Amniotic stem cell (primary cell): ENCODE data around the gene ARSD.
"Not testable (repeated sequence)": the region's sequence is repeated elsewhere in the genome, so short reads cannot be mapped to it uniquely, and the experiment has no call there.

Experiments
- DNase-seq: peaks from one replicate; lab custom pipeline; 2025; lab: John Stamatoyannopoulos, UW

Gene ARSD

GRCh38 chrX:2890536-2891460, 38.3 kb downstream of the ARSD start:
- DNase-seq, result not testable (repeated sequence)

- not testable (repeated sequence) for DNase-seq
Measured at GRCh38 chrX:2889706-2890490, 39.2 kb downstream of the ARSD start.

GRCh38 chrX:2889045-2889605, 40.0 kb downstream of the ARSD start:
- DNase-seq, result no peak

- no peak for DNase-seq
Measured at GRCh38 chrX:2888309-2888708, 40.8 kb downstream of the ARSD start.

- no peak for DNase-seq
Measured at GRCh38 chrX:2883770-2884169, 45.4 kb downstream of the ARSD start.

GRCh38 chrX:2879670-2880069, 49.5 kb downstream of the ARSD start:
- DNase-seq, result no peak

GRCh38 chrX:2878563-2878962, 50.6 kb downstream of the ARSD start:
- DNase-seq, result no peak

- no peak for DNase-seq
Measured at GRCh38 chrX:2875798-2876399, 53.2 kb downstream of the ARSD start.

- DNase-seq, result no peak
Measured at GRCh38 chrX:2875136-2875481, 54.0 kb downstream of the ARSD start.

- DNase-seq, result no peak
Measured at GRCh38 chrX:2874222-2875135, 54.7 kb downstream of the ARSD start.

GRCh38 chrX:2872671-2873277, 56.4 kb downstream of the ARSD start:
- DNase-seq, result no peak

GRCh38 chrX:2871831-2872230, 57.3 kb downstream of the ARSD start:
- DNase-seq, result no peak

GRCh38 chrX:2870650-2871049, 58.5 kb downstream of the ARSD start:
- DNase-seq, result no peak

- DNase-seq, result no peak
Measured at GRCh38 chrX:2867206-2867605, 61.9 kb downstream of the ARSD start.

GRCh38 chrX:2863646-2864045, 65.5 kb downstream of the ARSD start:
- no peak for DNase-seq

- no peak for DNase-seq
Measured at GRCh38 chrX:2862404-2862803, 66.7 kb downstream of the ARSD start.

GRCh38 chrX:2859197-2859797, 69.8 kb downstream of the ARSD start:
- no peak for DNase-seq

- no peak for DNase-seq
Measured at GRCh38 chrX:2857566-2857965, 71.6 kb downstream of the ARSD start.

- DNase-seq, result no peak
Measured at GRCh38 chrX:2855761-2856160, 73.4 kb downstream of the ARSD start.

GRCh38 chrX:2854918-2855317, 74.2 kb downstream of the ARSD start:
- DNase-seq, result no peak
